AG08396 (cell line): ENCODE data around the gene JARID2.

Experiments
- DNase-seq: peaks from one replicate; pipeline ENCODE4 v3.0.0; 2012; ENCODE audit warnings: low spot score, mixed read lengths

JARID2 gene

DNA sequence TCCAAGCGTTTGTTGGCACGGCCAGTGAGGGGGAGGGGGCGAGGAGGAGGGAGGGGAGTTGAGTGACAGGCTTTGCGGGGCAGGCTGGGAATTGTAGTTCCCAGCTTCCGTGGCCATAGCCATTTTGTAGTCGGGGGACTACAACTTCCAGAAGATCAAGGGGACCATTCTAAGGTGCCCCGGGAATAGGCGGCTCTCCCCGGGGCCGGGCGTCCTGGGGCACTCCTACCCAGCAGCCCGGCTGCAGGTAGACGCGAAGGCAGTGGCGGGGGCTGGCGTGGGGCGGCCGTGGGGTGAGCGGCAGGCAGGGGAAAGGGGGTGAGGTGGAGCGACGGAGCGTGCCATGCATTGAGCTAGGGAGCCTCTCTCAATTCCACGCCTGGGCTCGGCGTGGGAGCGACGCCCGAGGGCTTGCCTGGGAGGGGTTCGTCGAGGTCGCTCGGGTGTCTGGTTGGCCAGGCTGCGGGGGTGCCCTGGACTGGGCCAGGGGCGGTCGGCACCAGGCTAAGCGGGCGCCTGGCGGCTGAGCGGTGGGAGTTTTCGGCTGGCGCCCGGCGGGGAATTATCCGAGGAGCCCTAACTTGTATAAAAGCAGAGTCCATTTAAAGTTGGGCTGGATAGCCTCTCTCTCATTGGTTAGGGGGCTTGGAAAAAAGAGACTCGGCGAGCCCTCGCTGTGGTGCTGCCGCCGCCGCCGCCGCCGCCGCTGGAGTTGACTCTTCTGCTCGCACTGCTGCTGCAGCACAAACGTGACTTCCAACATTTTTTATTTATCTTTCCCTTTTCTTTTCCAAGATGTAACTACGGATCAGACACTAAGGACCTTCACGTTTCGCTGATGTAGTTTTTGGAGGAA, at the start of gene JARID2:
TSS of gene JARID2 (plus strand) at position 709 of the 856 bp plus-strand sequence. CDS start 471 bp downstream, outside the sequence.
- peak; percentile 98 for DNase-seq

DNA sequence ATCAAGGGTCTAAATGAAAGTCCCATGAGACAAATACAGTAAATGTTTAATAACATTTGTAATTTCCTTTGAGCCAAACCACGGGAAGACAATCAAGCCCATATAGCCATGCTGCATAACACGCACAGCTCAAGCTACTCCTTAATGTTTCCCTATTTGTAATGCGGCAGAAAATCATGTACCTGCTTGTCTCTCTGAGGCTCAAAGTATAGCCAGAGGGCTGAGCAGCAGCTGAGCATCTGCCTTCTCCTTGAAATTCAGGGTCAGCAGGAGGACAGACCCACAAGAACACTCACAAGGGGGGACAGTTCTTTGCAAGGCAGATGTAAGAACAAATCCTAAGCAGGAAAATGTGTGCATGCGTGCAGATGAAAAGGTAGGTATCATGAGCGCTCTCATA, 45.8 kb upstream of the JARID2 start:
- DNase-seq: no peak

DNA sequence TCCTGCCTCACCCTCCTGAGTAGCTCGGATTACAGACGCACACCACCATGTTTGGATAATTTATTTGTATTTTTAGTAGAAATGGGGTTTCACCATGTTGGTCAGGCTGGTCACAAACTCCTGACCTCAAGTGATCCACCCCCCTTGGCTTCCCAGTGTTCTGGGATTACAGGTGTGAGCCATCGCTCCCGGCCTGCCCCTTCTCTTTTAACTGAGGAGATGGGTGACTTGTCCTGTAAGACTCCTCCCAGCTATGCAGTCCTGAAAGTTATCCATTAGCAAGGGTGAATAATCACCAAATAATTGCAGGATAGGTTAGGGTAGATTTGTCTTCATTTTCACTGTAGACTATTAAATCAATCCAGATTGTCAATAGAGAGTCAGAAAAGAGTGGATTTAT, 40.5 kb upstream of the JARID2 start:
- DNase-seq: no peak

DNA sequence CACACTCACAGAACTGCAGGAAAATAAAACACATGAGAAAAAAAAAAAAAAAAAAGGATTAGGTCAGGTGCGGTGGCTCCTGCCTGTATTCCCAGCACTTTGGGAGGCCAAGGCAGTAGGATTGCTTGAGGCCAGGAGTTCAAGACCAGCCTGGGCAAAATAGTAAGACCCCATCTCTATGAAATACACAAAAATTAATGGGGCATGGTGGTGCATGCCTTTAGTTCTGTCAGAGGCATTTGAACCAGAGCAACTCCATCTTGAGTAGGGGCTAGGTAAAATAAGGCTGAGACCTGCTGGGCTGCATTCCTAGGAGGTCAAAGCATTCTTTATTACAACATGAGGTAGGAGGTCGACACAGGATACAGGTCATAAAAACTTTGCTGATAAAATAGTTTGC, 39.0 kb upstream of the JARID2 start:
- DNase-seq: no peak

DNA sequence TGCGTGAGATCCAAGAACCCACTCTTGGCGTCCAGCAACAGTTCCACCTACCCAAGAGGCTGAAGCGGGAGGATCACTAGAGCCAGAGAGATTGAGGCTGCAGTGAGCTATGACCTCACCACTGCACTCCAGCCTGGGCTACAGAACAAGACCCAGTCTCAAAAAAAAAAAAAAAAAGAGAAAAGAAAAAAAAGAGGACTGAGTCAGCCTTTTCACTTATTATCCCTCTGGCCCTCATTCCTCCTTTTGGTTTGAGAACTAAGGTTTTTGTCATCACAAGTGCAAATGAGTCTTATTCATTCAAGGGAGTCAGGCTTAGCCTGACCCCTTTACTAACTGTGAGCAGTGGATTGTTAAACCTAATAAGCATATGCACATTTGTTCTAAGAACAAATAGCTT, 37.9 kb upstream of the JARID2 start:
- DNase-seq: peak; percentile 21

DNA sequence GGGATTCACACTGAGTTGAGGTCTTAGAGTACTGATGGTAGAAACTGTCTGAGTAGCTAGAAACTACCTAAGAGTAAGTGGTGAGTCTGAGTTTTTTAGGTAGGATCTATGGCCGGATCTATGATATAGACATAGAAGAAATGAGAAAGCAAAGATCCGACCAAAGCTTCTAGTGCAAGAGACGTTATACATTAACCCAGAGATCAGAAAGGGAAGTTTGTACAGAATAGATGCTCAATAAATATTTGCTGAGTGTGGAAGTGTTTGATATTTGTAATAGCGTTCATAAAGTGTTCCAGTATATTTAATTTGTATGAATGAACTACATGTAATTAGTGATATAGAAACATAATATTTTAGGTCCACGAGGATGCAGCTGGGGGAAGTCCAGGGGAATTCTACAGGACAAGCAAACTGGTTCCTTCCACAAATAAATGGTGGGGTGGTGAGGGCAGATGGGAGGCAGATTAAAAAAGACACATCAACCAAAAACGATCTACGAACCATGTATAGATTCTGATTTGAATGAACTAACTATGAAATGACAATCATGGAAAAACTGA, 31.9 kb upstream of the JARID2 start:
- no peak for DNase-seq

DNA sequence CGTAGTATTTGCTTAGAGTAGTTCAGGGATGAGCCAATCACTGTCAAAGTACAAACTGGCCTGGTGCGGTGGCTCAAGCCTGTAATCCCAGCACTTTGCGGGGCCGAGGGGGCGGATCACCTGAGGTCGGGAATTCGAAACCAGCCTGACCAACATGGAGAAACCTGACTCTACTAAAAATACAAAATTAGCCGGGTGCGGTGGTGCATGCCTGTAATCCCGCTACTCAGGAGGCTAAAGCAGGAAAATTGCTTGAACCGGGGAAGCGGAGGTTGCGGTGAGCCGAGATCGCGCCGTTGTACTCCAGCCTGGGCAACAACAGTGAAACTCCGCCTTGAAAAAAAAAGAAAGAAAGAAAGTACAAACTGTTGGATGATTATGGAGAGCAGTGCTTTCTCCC, 27.5 kb upstream of the JARID2 start:
- DNase-seq: no peak

DNA sequence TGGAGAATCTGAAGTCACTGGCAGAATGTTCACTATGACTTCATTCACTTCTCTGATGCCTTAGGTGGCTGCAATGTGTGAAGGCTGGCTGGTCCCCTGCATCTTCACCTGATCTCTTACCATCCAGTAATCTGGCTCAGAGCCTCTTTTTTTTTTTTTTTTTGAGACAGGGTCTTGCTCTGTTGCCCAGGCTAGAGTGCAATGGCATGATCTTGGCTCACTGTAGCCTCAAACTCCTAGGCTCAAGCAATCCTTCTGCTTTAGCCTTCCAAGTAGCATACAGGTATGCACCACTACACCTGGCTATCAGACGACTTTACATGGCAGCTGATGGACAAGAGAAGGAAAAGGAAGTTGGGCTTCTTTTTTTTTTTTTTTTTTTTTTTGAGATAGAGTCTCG, 25.8 kb upstream of the JARID2 start:
- DNase-seq: no peak

DNA sequence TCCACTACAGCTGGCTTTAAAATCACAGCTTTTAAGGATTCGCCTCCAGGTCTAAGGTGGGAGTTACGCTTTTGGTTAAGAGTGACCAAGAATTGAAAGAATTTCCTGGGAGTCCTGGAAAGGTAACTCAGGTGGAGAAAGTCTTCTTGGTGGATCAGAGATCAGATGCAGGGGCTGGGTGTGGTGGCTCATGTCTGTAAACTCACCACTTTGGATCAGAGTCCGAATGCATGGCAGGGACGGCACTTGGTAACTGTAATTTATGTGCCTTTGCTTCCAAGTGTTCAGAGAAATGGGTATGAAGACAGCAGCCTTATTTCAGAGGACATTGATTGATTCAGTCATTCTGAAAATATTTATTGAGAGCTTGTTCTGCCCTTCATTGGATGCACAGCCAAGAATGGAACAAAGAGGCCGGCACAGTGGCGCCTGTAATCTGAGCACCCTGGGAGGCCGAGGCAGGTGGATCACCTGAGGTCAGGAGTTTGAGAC, 18.0 kb upstream of the JARID2 start:
- no peak for DNase-seq

DNA sequence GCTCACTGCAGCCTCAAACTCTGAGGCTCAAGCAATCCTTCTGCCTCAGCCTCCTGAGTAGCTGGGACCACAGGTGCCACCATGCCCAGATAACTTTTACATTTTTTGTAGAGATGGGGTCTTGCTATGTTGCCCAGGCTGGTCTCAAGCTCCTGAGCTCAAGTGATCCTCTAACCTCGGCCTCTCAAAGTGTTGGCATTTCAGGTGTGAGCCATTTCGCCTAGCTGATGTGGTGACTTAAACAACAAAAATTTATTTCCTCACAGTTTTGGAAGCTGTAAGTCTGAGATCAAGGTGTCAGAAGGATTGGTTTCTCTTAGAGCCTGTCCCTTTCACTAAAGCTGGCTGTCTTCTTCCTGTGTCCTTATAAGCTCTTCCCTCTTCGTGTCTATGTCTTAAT, 15.0 kb upstream of the JARID2 start:
- no peak for DNase-seq

DNA sequence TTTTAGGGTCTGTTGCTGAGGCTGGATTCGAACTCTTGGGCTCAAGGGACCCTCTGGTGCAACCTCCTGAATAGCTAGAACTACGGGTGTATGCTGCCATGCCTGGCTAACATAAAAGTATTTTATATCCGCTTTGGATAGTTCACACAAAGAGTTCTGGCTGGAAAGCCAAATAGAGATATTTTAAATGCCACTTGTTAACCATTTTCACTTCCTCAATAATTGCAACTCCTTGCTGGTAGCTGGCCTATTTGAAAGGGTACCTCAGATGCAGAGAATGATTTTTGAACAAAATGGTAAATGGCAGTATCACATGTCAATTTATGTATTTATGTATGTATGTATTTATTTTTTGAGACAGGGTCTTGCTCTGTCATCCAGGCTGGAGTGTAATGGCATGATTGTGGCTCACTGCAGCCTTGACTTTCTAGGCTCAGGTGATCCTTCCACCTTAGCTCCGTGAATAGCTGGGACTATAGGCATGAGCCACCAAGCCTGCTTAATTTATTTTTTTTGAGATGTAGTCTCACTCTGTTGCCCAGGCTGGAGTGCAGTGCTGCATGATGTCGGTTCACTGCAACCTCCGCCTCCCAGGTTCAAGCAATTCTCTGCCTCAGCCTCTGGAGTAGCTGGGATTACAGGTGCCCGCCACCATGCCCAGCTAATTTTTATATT, 12.9 kb upstream of the JARID2 start:
- DNase-seq: no peak

DNA sequence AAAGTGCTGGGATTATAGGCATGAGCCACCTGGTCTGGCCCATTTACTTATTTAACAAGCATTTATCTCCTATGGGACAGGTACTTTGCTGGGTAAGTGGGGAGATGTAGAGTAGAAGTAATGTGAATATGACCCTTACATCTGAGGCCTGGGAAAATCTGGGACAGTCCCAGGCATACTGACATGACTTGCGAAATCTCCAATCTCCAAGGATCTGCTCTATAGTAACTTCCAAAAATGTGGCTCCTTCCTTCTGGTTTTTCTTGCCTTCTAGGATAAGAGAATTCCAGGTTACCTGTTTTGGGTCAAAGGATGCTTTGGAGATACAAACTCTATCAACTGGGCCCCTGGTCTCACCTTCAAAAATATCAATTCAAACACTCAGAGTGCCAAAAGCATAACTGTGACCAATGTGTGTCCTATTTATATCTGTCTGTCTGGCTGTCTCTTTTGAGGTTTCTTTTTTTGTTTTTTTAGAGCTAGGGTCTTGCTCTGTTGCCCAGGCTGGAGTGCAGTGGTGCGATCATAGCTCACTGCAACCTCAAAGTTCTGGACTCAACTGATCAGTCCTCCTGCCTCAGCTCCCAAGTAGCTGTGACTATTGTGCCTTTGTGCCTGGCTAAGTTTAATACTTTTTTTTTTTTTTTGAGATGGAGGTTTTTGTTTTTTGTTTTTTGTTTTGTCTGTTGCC, 11.7 kb upstream of the JARID2 start:
- DNase-seq: no peak

DNA sequence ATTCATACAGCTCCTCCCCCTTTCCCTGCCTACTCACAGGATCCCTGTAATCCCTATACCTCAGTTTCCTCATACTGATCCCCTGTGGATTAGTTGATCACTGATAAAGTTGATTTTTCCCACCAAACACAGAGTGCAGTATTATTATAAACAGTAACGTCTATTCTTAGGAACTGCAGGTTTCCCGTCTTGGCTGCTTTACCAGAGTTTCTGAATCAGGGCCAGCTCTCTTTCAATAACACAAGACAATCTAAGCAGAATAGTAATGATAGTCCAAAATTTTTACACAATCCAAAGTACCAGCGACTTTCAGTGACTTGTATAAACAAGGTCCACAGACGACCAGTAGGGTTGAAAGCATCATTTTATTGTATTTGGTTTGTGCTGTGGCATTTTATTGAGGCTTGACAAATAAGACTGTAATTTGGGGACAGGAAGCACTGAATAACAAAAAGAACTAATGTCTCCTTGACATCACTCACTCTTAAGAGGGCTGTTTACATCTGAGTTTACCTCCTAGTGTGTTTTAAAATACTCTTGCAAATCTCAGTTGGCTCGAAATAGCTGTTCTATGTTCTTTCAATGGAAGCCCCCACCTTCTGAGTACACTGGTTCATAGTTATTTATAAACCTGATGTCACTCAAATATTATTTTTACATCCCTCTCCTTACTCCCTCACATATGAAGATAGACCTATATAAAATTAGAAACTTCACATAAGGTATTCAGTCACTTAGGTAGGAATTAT, 6.1 kb upstream of the JARID2 start:
- no peak for DNase-seq

DNA sequence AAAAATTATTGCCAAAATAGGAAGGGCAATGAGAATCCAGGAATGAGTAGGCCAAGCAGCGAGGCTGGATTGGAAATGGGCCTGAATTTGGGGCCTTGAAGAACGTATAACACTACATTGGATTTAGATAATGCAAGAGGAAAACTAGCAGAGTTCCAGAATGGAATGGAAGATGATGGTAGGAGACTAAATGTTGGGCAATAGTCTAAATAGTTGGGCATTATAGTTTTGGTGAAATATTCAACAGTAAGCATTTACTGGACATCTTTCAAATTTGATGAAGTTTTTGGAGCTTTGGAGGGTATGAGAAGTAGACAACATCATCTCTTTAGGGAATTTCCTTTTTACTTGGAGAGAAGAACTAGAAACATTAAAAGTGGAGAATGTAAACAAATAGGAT, 3.4 kb upstream of the JARID2 start:
- DNase-seq: no peak

DNA sequence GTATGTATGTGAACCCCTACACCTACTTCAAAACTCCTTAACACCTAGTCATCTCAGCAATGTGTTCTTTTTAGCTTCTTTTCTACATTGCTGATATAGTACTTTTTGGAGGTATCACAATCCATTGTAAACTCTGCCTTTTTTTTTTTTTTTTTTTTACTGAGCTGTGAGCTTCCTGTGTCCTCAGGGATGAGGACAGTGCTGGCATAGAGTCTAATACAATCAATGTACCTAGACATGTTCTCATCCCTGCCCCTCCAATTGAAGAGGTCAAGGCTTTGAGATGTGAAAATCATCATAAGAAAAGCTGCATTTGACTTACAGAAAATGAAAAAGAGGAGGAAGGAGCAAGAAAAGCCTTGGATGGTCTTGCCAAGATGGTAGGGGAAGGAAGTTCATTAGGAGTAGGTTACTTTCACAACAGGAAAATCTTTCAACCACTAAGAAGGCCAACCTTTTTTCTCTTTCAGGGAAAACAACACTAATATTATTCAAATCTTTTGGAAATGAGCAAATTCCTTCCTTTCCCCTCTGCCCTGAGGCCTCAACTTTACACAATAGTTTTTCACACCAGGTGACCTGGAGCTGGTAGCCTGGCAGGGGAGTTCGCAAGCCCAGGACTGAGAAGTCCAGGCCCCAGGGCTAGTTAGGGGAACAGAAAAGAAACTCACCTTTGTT, 2.8 kb upstream of the JARID2 start:
- DNase-seq: no peak

DNA sequence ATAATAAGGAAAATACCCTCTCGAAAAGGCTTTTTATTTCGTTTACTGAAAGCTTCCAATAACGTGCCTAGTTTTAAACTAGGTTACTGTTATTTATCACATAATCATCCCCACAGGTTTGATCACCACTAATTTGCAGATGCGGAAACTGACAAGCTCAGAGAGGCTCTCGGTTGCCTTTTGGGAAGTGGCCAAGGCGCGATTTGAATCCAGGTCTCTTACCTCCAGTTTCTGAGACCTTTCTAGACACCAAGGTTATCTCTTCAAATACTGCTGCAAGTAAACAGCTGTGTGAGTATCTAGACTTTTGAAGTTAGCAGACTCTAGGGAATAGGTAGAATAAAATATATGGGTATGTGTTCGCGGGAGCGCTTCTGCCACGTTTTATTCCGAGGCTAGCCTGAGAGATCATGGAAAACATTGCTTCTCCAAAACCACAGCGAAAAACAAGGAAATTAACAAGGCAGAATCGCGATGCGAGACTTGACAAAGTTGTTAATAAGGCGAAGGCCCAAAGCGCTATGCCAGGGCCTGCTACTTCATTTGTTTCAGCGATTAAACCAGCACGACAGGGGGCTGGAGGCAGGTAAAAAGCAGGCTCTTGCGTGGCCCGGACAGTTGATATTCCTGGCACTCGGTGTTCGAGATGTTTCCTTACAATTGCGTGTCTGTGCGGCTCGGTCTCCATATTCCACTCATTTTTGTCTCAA, 1.8 kb upstream of the JARID2 start:
- DNase-seq: no peak

DNA sequence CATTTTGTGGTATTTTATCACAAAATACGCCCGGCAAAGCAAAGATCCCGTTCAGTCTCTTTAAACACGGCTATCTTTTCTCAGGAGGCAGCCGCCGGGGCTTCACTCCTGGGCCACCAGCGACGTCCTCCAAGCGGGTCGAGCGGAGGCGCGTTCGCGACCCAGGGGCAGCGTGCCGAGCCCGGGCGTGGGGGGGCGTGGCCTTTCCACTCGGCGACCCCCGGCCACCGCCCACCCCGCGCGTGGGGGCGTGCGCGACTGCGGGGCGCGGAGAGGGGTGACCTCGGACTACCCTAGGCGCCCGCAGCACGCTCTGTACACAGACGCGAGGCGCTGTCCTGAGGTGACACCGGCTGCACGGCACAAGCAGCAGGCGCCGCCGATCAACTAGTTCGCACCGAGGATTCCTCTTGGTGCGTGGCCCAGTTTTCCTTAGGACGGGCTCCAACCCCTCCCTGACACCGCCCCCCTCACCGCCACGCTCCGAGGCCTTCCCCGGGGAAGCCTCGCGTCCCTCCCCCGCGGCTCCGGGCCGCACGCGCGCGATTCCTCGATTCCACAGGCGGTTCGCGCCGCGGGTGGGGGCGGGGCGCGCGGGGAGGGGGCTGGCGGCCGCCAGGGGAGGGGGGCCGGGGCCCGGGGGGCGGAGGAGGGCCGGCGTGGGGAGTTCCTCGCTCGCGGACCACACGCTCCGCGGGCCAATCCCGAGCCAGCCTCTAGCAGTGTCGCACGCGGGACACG, 1.1 kb upstream of the JARID2 start:
- peak; percentile 81 for DNase-seq

DNA sequence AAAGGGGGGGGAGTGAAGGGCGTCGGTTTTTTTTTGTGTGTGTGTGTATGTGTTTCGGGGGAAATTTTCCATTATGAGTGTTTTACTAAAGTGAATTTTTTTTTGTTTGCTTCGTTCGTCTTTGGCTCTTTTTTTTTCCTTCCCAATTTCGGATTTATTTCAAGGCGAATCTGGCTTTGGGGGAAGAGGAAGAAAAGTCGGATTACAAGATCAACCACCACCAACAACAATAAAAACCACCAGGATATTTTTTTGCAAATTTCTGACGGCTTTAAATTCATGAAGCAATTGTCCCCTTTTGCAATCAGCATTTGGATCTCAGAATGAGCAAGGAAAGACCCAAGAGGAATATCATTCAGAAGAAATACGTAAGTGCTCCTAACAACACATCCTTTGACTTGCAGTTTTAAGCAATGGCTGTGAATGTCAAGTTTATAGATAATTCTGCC, 372 bp downstream of the JARID2 start:
- DNase-seq: no peak

DNA sequence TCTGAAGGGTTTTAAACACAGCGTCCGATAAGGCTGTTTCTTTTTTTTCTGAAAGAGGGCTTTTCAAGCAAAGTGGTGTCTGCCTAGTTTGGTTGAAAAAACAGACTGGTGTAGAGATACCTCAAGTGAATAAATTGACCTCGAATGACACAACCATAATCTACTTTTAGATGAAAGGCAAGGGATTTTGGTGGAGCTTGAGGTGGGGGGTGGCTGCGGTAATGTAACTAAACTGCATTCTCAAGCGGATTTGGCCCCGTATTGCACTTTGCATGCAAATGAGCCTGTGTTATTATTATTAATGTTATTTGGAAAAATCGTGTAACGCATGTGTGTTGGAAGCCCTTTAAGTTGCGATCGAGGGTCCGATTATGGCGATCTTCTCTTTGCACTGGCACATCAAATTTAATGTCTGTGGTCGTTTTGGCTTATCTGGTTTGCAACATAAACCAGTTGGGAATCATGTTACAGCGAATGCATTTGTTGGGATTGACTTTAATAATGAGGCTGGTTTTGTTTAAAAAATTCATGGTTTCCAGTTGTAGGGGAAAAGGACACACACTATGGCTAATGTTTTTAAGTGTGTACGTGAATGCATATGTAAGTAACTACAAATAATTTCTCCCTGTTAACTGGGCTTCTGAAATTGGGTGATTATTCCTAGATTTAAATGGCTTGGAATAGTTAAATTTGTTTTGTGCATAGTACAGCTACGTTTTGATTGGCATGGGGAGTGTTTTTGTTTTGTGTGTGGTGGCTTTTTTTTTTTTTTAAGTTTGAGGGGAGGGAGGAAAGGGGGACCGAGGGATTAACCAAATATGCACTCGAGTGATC, 1.0 kb downstream of the JARID2 start:
- DNase-seq: no peak
